ENCODE data around the gene MYOF.
A peak's percentile ranks its signal among the peaks of the same experiment; 100 is the strongest.
"Not testable (repeated sequence)": the region's sequence is repeated elsewhere in the genome, so short reads cannot be mapped to it uniquely, and the experiment has no call there.

MYOF gene

DNA sequence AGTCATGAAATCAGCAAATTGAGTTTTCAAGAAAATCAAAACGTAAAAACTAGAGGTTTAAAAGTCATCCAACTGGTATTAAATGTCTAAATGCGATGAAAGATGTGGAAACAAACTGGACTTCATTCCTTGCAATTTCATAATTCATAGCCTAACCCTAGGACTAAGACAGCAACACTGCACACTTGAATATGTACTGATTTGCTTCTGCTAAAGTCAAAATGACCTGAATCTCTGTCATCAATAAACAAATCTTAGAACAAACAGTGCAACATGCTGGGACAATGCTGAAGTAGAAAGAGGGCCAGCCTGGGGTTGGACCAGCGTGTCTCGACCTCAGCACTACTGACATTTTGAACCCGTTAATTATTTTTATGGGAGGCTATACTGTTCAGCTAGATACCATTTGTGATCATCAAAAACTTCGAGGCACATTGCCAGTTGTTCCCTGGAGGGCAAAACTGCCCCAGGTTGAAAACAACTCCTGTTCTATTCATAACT, 47.1 kb downstream of the MYOF start:
- H3K27me3 Mint-ChIP-seq = no peaks in the 10 kb centered on the region
- H3K36me3 Mint-ChIP-seq (ENCODE audit: low read depth) = peaks cover 17% of the 10 kb centered on the region
- no peaks in the 10 kb centered on the region for H3K4me1 Mint-ChIP-seq (ENCODE audit: low read depth)

DNA sequence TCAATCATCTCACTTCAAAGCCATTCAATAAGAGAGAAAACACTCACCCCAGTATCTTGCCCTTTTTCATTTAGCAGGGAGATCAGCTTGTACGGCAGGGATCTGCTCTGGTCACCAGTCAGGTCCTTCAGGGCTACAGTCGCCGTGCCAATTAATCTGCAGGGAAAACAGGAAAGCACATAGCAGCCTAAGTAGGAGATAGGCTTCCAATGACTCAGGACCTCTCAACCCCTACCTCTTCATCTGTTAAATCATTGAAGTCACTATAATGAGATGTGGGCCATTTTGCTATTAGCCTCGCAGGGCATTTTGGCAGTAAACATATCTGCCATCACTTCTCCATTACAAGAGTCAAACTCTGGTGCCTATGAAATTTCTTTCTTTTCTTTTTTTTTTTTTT, 50.8 kb downstream of the MYOF start:
- Mint-ChIP-seq H3K4me1 (ENCODE audit: low read depth) (peaks cover 8% of the 10 kb centered on the region), H3K27me3 (no peaks in the 10 kb centered on the region), H3K9me3 (no peaks in the 10 kb centered on the region), H3K4me3 (no peak overlapping the region), H3K36me3 (ENCODE audit: low read depth) (peaks cover 17% of the 10 kb centered on the region), H3K27ac (no peak overlapping the region)

More for the DNA sequence above, 47.1 kb downstream of the MYOF start:
- Mint-ChIP-seq H3K27ac (no peak overlapping the region), H3K4me3 (no peak overlapping the region), H3K9me3 (no peaks in the 10 kb centered on the region)

DNA sequence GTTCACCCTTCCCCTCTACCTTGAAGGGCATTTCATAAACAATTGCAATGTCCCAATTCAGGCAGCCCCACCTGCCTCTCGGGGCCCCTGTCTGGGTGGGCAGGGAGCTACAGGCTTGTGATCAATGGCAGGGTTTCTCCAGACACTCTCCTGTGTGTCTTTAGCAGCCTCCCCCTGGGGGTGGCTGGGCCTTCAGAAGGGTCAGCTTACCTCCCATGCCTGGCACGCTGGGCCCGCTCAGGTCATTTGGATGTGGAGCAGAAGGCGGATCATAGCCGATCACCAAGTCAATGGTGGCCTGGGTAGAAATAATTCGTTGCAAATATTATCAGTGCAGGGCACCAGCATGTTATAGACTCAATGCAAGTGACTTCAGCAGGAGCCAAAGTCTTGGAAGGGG, 56.3 kb downstream of the MYOF start:
- no peak overlapping the region for H3K4me3 Mint-ChIP-seq
- peaks cover 8% of the 10 kb centered on the region for H3K4me1 Mint-ChIP-seq (ENCODE audit: low read depth)
- no peaks in the 10 kb centered on the region for H3K9me3 Mint-ChIP-seq
- H3K27me3 Mint-ChIP-seq = no peaks in the 10 kb centered on the region
- H3K27ac Mint-ChIP-seq = no peak overlapping the region
- H3K36me3 Mint-ChIP-seq (ENCODE audit: low read depth) = peaks cover 25% of the 10 kb centered on the region

DNA sequence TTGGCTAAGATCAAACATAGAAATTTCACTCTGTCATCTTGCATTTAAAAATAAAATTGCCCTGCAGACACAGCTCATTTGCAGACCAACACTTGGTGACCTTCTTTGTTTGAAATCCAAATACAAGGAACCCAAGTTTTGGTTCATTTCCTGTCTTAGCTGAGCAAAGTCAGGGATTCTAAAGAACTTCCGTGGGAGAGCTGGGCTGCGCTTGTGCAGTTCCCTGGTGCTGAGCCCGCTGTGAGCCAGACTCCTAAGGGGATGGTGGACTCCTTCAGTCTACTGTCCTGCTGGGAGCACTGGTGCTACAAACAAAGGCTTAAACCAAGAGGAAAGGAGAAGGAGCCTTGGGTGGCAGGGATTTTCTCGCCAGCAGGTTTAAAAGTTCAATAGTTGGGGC, 60.0 kb downstream of the MYOF start:
- Mint-ChIP-seq H3K4me1 (ENCODE audit: low read depth) (no peaks in the 10 kb centered on the region), H3K27me3 (no peaks in the 10 kb centered on the region), H3K9me3 (no peaks in the 10 kb centered on the region), H3K27ac (no peak overlapping the region), H3K4me3 (no peak overlapping the region), H3K36me3 (ENCODE audit: low read depth) (peaks cover 13% of the 10 kb centered on the region)

DNA sequence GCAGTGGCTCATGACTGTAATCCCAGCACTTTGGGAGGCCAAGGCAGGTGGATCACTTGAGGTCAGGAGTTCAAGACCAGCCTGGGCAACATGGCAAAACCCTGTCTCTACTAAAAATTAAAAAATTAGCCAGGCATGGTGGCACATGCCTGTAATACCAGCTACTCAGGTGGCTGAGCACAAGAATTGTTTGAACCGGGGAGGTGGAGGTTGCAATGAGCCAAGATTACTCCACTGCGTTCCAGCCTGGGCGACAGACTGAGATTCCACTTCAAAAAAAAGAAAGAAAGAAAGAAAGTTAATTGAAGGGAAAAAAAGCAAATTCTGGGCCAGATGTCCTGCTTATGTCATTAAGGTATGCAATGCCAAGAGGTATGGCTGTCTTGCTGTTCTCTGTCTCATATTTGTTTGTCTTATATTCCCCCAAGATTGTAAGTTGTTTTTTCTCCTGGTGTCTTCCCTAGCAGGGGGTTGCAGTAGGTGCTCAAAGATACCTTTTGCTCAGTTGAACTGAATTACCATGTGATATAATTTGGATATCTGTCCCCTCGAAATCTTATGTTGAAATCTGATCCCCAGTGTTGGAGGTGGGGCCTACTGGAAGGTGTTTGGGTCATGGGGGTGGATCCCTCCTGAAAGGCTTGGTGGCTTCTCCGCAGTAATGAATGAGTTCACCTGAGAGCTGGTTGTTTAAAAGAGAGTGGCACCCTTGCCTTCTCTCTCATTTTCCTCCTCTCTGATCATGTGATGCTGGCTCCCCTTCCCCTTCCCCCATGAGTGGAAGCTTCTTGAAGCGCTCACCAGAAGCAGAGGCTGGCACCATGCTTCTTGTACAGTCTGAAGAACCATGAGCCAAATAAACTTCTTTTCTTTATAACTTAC, 60.9 kb downstream of the MYOF start:
- Mint-ChIP-seq H3K4me3 (no peak overlapping the region), H3K36me3 (ENCODE audit: low read depth) (peaks cover 13% of the 10 kb centered on the region), H3K27me3 (no peaks in the 10 kb centered on the region), H3K4me1 (ENCODE audit: low read depth) (no peaks in the 10 kb centered on the region), H3K9me3 (no peaks in the 10 kb centered on the region), H3K27ac (no peak overlapping the region)

DNA sequence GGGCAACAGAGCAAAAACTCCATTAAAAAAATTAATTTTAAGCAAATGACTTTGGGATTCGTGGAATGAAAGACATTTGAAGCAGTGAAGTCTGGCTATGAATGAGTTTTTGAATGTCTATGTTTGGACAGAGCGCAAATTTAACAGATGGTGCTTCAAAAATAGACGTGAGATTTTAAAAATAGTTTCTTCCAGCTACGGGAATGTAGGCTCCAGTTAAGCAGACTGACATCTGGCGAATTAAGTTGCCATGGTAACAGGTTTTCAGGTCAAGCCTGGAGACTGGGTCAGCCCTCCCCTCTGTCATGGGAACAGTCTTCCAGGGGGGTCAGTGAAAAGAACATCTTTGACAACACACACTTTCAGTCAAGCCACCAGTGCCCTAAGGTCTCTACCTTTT, 62.0 kb downstream of the MYOF start:
- Mint-ChIP-seq H3K27me3 (no peaks in the 10 kb centered on the region), H3K36me3 (ENCODE audit: low read depth) (peaks cover 15% of the 10 kb centered on the region), H3K4me3 (no peak overlapping the region), H3K4me1 (ENCODE audit: low read depth) (peaks cover 8% of the 10 kb centered on the region), H3K27ac (no peak overlapping the region), H3K9me3 (no peaks in the 10 kb centered on the region)

DNA sequence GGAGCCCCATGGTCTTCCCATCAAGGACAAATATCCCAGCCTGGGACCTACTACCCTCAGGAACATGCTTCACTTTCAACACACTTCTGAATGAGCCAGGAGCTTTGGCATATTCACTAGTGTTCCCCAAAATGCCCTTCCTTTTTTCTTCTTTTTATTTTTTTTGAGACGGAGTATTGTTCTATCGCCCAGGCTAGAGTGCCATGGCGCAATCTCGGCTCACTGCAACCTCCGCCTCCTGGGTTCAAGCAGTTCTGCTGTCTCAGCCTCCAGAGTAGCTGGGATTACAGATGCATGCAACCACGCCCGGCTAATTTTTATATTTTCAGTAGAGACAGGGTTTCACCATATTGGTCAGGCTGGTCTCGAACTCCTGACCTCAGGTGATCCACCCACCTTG, 63.1 kb downstream of the MYOF start:
- peaks cover 10% of the 10 kb centered on the region for H3K36me3 Mint-ChIP-seq (ENCODE audit: low read depth)
- H3K27ac Mint-ChIP-seq, H3K4me3 Mint-ChIP-seq, H3K9me3 Mint-ChIP-seq, H3K27me3 Mint-ChIP-seq: not testable (repeated sequence)
- H3K4me1 Mint-ChIP-seq (ENCODE audit: low read depth) = peaks cover 16% of the 10 kb centered on the region

DNA sequence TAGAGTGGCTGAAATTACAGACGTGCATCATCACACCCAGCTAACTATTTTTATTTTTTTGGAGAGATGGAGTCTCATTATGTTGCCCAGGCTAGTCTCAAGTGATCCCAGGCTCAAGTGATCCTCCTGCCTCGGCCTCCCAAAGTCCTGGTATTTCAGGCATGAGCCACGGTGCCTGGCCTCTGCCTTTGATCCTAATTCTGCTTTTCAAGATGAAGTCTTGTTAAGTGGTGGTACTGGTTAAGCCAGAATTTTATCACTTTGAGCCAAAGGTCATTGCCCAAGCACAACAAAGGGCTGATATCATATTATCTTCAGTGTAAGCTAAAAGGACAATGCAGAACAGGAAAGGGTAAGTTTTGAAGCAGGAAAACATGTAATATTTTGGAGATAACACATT, 64.2 kb downstream of the MYOF start:
- Mint-ChIP-seq H3K4me1 (ENCODE audit: low read depth) (peaks cover 27% of the 10 kb centered on the region), H3K27me3 (no peaks in the 10 kb centered on the region), H3K9me3 (no peaks in the 10 kb centered on the region), H3K36me3 (ENCODE audit: low read depth) (peaks cover 7% of the 10 kb centered on the region), H3K27ac (no peak overlapping the region), H3K4me3 (no peak overlapping the region)

DNA sequence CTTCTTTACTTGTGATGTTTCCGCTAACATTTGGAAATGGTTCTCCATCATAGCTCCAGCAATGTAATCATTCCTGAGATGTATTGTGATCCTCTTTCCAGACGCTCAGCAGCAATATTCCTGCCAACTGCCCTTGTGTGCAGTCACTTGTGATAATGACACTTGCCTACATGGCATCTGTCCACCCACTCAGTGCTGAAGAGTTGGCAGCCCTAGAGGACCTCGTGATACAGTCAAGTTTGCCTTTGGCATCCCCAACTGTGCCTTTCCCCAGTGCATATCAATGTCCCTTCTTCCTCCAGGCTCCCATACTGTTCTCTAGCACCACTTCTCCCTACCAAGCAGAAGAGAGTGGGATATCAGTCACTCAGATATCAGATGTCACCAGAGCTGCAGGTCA, 64.9 kb downstream of the MYOF start:
- H3K4me3 Mint-ChIP-seq = no peak overlapping the region
- H3K27ac Mint-ChIP-seq = no peak overlapping the region
- no peaks in the 10 kb centered on the region for H3K9me3 Mint-ChIP-seq
- H3K27me3 Mint-ChIP-seq = no peaks in the 10 kb centered on the region
- peaks cover 7% of the 10 kb centered on the region for H3K36me3 Mint-ChIP-seq (ENCODE audit: low read depth)
- peaks cover 34% of the 10 kb centered on the region for H3K4me1 Mint-ChIP-seq (ENCODE audit: low read depth)

DNA sequence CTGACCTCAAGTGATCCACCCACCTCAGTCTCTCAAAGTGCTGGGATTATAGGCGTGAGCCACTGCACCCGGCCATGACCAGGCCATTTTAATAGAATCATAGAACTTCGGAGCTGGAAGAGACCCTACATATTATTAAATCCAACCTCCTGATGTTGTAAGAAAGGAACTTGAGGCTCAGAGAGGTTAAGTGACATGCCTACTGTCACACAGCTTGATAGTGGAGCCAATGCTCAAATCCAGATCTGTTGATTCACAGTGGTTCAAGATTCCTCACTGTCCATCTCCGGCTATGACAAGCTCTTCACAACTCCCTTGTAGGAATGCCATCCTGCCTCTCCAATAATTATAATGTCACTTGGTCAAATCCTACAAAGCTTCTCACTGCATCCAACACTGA, 65.3 kb downstream of the MYOF start:
- Mint-ChIP-seq H3K4me3 (no peak overlapping the region), H3K27me3 (no peaks in the 10 kb centered on the region), H3K36me3 (ENCODE audit: low read depth) (peaks cover 6% of the 10 kb centered on the region), H3K27ac (no peak overlapping the region), H3K4me1 (ENCODE audit: low read depth) (peaks cover 36% of the 10 kb centered on the region), H3K9me3 (no peaks in the 10 kb centered on the region)

DNA sequence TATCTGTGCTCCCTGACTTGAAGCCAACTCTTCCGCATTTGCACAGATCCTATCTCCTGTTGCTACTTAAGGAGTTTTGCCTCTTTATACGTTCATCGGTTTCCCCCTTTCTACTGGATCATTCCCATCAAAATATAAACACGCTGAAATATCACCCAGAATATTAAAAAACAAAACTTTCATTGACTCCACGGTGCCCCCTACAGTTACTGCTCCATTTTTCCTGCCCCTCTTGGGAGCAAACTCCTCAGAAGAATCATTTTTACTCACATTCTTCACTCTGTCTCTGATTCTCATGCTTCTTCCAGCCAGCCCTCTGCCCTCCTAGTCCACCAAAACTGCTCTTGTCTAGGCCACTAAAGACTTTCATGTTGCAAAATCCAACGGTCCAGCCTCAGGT, 66.4 kb downstream of the MYOF start:
- peaks cover 47% of the 10 kb centered on the region for H3K4me1 Mint-ChIP-seq (ENCODE audit: low read depth)
- H3K9me3 Mint-ChIP-seq = no peaks in the 10 kb centered on the region
- no peak overlapping the region for H3K27ac Mint-ChIP-seq
- no peaks in the 10 kb centered on the region for H3K27me3 Mint-ChIP-seq
- H3K36me3 Mint-ChIP-seq (ENCODE audit: low read depth) = peaks cover 8% of the 10 kb centered on the region
- H3K4me3 Mint-ChIP-seq = no peak overlapping the region

DNA sequence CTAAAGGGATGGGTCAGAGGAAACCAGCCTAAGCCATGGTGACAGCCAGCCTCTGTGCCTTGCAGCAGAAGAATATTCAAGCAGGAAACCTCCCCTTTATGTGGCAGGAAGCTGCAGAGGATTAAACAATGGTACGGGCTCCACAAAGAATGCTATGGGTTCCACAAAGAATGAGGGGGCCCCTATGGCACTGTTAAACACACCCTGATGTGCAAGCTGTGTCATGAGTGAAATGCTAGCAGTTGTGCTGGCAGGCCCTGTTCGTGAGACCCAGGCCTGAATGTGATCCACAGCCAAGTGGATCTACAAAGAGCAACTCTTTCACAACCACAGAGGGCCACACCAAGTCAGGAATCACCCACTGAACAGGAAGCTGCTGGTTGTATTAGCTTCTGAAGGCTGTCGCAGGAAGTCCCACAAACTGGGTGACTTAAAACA, 68.9 kb downstream of the MYOF start:
- no peaks in the 10 kb centered on the region for H3K27me3 Mint-ChIP-seq
- H3K36me3 Mint-ChIP-seq (ENCODE audit: low read depth) = peaks cover 22% of the 10 kb centered on the region
- no peak overlapping the region for H3K4me3 Mint-ChIP-seq
- H3K27ac Mint-ChIP-seq = no peak overlapping the region
- peaks cover 54% of the 10 kb centered on the region for H3K4me1 Mint-ChIP-seq (ENCODE audit: low read depth)
- no peaks in the 10 kb centered on the region for H3K9me3 Mint-ChIP-seq

DNA sequence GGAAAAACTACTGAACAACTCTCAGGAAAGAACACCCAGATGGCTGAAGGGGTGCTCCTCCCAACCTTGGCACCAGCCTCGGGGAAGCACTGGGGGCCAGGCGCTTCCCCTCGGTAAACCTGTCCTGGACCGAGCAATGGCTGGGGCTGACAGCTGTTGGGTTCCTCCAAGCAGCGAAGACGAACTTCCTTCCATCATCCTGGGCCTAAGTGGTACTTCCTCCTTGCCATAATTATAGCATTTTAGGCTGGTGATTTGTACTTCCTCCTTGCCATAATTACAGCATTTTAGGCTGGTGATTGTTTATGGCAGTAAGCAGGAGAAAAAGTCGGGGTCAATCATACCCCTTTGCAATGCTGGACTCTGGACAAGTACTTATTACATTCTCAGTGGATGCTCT, 69.3 kb downstream of the MYOF start:
- Mint-ChIP-seq H3K27ac (peak overlapping the region; percentile 2), H3K9me3 (no peaks in the 10 kb centered on the region), H3K4me1 (ENCODE audit: low read depth) (peaks cover 54% of the 10 kb centered on the region), H3K27me3 (no peaks in the 10 kb centered on the region), H3K36me3 (ENCODE audit: low read depth) (peaks cover 22% of the 10 kb centered on the region), H3K4me3 (no peak overlapping the region)

DNA sequence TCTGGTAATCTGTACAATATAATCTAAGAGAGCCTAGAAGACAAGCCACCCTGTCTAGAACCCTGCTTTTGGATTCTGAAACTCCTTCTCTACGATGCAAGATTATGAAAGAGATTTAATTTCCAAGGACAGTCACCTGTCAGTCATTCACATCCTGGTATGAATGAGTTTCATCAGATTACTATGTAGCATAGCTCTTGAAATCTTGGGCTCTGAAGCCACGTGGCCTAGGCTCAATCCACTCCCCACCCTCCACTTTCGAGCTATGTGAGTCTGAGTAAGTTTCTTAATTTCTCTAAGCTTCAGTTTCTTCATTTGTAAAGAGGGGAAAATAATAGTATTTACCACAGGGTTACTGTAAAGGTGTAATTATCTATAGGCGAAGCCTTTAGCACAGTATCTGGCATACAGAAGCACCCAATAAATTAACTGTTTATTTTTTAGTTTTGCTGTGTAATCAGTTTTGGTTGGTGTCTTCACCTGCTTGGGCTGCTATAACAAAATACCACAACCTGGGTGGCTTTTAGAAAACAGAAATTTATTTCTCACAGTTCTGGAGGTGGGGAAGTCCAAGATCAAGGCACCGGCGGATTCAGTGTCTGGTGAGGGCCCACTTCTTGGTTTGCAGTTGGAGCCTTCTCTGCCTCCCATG, 71.3 kb downstream of the MYOF start:
- H3K27ac Mint-ChIP-seq = peak overlapping the region; percentile 39
- no peak overlapping the region for H3K4me3 Mint-ChIP-seq
- H3K36me3 Mint-ChIP-seq (ENCODE audit: low read depth) = peaks cover 22% of the 10 kb centered on the region
- peaks cover 53% of the 10 kb centered on the region for H3K4me1 Mint-ChIP-seq (ENCODE audit: low read depth)
- H3K9me3 Mint-ChIP-seq = no peaks in the 10 kb centered on the region
- no peaks in the 10 kb centered on the region for H3K27me3 Mint-ChIP-seq

DNA sequence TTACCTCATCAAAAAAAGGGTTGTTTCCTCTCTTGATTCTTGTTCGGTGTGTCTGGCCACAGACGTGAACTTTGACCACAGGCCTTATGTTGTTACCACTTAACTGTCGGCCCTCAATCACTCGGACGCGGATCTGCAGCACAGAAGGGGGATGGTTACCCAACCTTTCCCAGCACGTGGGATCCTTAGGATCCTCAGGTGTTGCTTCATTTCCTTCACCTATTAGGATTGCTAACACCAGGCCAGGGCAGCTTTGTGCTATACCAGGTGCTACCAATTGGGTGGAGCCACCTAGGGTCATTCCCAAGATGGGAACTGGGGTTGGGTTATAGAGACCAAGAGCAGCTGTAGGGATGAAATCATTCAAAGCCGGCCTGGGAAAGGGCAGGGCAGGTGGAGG, 73.4 kb downstream of the MYOF start:
- Mint-ChIP-seq H3K4me1 (ENCODE audit: low read depth) (peaks cover 35% of the 10 kb centered on the region), H3K36me3 (ENCODE audit: low read depth) (peaks cover 33% of the 10 kb centered on the region)

More for the DNA sequence above, 73.4 kb downstream of the MYOF start:
- Mint-ChIP-seq H3K27ac (no peak overlapping the region), H3K4me3 (no peak overlapping the region), H3K27me3 (no peaks in the 10 kb centered on the region), H3K9me3 (no peaks in the 10 kb centered on the region)

Data from stimulated activated naive CD8-positive, alpha-beta T cell treated with anti-CD3 and anti-CD28 coated beads, Interleukin-15, Interleukin-2, amounts not matched to agents 100 ng/mL and 50 ng/mL, for 24 hours (primary cell).